NCI-H345 treated with DMSO at 0.1 percent for 48 hours (cell line): Measurements from ENCODE around the gene TRIM26.
"Not testable (repeated sequence)": the region's sequence is repeated elsewhere in the genome, so short reads cannot be mapped to it uniquely, and the experiment has no call there.

Experiments
- DNase-seq: peaks from one replicate; lab custom pipeline; 2025; ENCODE audit not compliant: unreplicated experiment; lab: John Stamatoyannopoulos, UW

The TRIM26 gene

GRCh38 chr6:30212865-30213666 lies at the start of gene TRIM26:
Gene TRIM26 (minus strand): TSS chr6:30213406. CDS start chr6:30199103, 14,303 bp downstream.
- DNase-seq, result peak; percentile 96

- no peak for DNase-seq
Measured at GRCh38 chr6:30260036-30260504, 46.9 kb upstream of the TRIM26 start.

- peak; percentile 49 for DNase-seq
Measured at GRCh38 chr6:30259140-30260035, 46.2 kb upstream of the TRIM26 start.

GRCh38 chr6:30258204-30258603 lies 45.0 kb upstream of the TRIM26 start:
- DNase-seq, result no peak

- not testable (repeated sequence) for DNase-seq
Measured at GRCh38 chr6:30252417-30252816, 39.2 kb upstream of the TRIM26 start.

- no peak for DNase-seq
Measured at GRCh38 chr6:30244560-30244959, 31.4 kb upstream of the TRIM26 start.

- no peak for DNase-seq
Measured at GRCh38 chr6:30238178-30238795, 25.1 kb upstream of the TRIM26 start.

GRCh38 chr6:30234356-30234755 lies 21.1 kb upstream of the TRIM26 start:
- no peak for DNase-seq

GRCh38 chr6:30231067-30231466 lies 17.9 kb upstream of the TRIM26 start:
- DNase-seq, result no peak

- no peak for DNase-seq
Measured at GRCh38 chr6:30227763-30228487, 14.7 kb upstream of the TRIM26 start.

- no peak for DNase-seq
Measured at GRCh38 chr6:30227242-30227722, 14.1 kb upstream of the TRIM26 start.

- DNase-seq, result no peak
Measured at GRCh38 chr6:30223339-30223738, 10.1 kb upstream of the TRIM26 start.

- DNase-seq, result not testable (repeated sequence)
Measured at GRCh38 chr6:30221956-30222355, 8.8 kb upstream of the TRIM26 start.

- not testable (repeated sequence) for DNase-seq
Measured at GRCh38 chr6:30221395-30221794, 8.2 kb upstream of the TRIM26 start.

GRCh38 chr6:30219244-30219643 lies 6.0 kb upstream of the TRIM26 start:
- peak; percentile 55 for DNase-seq

- no peak for DNase-seq
Measured at GRCh38 chr6:30216096-30216495, 2.9 kb upstream of the TRIM26 start.

- no peak for DNase-seq
Measured at GRCh38 chr6:30214657-30214982, 1.4 kb upstream of the TRIM26 start.

GRCh38 chr6:30213957-30214656 lies 901 bp upstream of the TRIM26 start:
- peak; percentile 47 for DNase-seq

GRCh38 chr6:30213667-30213956 lies 406 bp upstream of the TRIM26 start:
- no peak for DNase-seq

- no peak for DNase-seq
Measured at GRCh38 chr6:30211899-30212298, 1.3 kb downstream of the TRIM26 start.
